Ascending aorta (tissue), 2 donors: ENCODE measurements around the gene ITGA5. TPM values are rescaled to one million over a fixed set of nuclear protein-coding genes. Genes with fewer than 3 reads are reported as not detected.

Source experiments
- DNase-seq, 2 donors: peaks; one replicate each; pipeline ENCODE4 v3.0.0-alpha.2; 2019; ENCODE audit warnings: low spot score in 2 of 2
- H3K27ac ChIP-seq, 2 donors: fragments of 200-600 bp; sonication (generic); one replicate each; pipeline ENCODE4 v1.5.1; 2016 to 2017; ENCODE audit warnings: mild to moderate bottlenecking in 1 of 2
- H3K27me3 ChIP-seq: fragments of 200-600 bp; sonication (generic); one replicate; pipeline ENCODE4 v1.5.1; 2017
- H3K36me3 ChIP-seq, 2 donors: fragments of 200-600 bp; sonication (generic); one replicate each; pipeline ENCODE4 v1.5.1; 2016
- H3K4me1 ChIP-seq, 2 donors: fragments of 200-600 bp; sonication (generic); one replicate each; pipeline ENCODE4 v1.5.1; 2016 to 2017; ENCODE audit warnings: mild to moderate bottlenecking in 1 of 2
- H3K4me3 ChIP-seq, 2 donors: fragments of 200-600 bp; sonication (generic); one replicate each; pipeline ENCODE4 v1.5.1; 2016 to 2017; ENCODE audit warnings: mild to moderate bottlenecking in 1 of 2
- H3K9me3 ChIP-seq, 2 donors: fragments of 200-600 bp; sonication (generic); one replicate each; pipeline ENCODE4 v1.5.1; 2016
- intact Hi-C: fragments of 100-400 bp; cut with DNase I; formaldehyde crosslinking; loops from one replicate; pipeline ENCODE4 v1.15.1; 2023
- total RNA-seq: library from RNA; depleted of rRNA; stranded (reverse); fragments of >200 nt; gene quantifications from one replicate; pipeline ENCODE4 v1.1.0, GENCODE V29; 2016
- TF ChIP-seq, protein P1 (sequence below), 3 experiments: fragments of 200-600 bp in 2 of 3; fragments of 450-650 bp in 1 of 3; sonication (generic) in 2 of 3; IDR thresholded peaks; one replicate each; pipeline ENCODE4 v1.5.1; 2016 to 2019; ENCODE audit warnings: antibody characterized with exemption in 3 of 3, mild to moderate bottlenecking in 1 of 3, moderate library complexity in 1 of 3

ITGA5 gene
- total RNA-seq, result 973 TPM

DNA sequence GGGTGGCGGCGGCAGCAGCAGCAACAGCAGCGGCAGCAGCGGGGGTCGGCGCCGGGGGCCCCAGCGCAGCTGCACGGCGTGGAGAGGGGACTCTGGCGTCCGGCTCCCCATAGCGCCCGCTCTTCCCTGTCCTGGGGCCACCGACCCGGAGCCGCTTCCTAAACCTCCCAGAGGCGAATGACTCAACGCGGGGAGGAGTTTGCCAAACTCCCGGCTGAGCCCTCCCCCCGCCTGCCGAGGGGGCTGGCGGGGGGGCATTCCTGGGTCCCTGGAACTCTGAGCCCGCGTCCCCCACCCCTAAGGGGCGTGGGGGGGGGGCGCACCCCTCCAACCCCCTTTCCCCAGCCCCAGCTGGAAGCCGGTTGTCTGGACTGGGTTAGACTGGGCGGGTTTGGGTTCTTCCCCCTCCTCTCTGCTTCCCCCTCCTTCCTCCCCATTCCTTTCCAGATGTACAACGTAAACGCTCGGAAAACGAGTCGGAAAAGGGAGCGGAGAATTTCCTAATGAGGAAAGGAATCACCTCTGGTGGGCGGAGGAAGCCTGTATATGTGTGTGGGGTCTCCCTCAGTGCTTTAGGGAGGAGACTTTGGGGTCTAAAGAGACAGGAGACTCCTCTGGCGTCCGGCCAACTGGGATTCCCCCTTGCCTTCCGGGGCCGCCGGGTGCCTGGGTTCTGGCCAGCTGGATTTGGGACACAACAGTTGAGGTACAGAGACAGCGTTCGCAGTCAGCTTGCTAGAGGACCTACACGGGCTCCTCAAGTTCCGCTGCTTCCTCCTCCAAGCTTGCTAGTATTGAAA is at the start of gene ITGA5:
TSS of gene ITGA5 (minus strand) at position 179 of the 800 bp plus-strand sequence. CDS start at position 111, 68 bp downstream.
- TF ChIP-seq, protein P1, sequence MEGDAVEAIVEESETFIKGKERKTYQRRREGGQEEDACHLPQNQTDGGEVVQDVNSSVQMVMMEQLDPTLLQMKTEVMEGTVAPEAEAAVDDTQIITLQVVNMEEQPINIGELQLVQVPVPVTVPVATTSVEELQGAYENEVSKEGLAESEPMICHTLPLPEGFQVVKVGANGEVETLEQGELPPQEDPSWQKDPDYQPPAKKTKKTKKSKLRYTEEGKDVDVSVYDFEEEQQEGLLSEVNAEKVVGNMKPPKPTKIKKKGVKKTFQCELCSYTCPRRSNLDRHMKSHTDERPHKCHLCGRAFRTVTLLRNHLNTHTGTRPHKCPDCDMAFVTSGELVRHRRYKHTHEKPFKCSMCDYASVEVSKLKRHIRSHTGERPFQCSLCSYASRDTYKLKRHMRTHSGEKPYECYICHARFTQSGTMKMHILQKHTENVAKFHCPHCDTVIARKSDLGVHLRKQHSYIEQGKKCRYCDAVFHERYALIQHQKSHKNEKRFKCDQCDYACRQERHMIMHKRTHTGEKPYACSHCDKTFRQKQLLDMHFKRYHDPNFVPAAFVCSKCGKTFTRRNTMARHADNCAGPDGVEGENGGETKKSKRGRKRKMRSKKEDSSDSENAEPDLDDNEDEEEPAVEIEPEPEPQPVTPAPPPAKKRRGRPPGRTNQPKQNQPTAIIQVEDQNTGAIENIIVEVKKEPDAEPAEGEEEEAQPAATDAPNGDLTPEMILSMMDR (IDR thresholded peaks at IDR 0.05), result no peak
- peak in 1 of 2 donors; percentile 93 for DNase-seq
- H3K27ac ChIP-seq, result peak within 1 kb of the TSS; percentile 97
- H3K27me3 ChIP-seq, result no peaks in the 10 kb centered on the region
- H3K9me3 ChIP-seq, result no peaks in the 10 kb centered on the region
- H3K4me1 ChIP-seq, result peaks cover 0 to 34% of the 10 kb centered on the region in 2 donors
- intact Hi-C loops, result loop anchor here (1.0 kb wide), 1 partner anchor 13 kb away; no protein-coding TSS in a partner anchor
- H3K4me3 ChIP-seq, result peak within 1 kb of the TSS; percentile 70 to 98
- peaks cover 2 to 33% of the 10 kb centered on the region in 2 donors for H3K36me3 ChIP-seq

DNA sequence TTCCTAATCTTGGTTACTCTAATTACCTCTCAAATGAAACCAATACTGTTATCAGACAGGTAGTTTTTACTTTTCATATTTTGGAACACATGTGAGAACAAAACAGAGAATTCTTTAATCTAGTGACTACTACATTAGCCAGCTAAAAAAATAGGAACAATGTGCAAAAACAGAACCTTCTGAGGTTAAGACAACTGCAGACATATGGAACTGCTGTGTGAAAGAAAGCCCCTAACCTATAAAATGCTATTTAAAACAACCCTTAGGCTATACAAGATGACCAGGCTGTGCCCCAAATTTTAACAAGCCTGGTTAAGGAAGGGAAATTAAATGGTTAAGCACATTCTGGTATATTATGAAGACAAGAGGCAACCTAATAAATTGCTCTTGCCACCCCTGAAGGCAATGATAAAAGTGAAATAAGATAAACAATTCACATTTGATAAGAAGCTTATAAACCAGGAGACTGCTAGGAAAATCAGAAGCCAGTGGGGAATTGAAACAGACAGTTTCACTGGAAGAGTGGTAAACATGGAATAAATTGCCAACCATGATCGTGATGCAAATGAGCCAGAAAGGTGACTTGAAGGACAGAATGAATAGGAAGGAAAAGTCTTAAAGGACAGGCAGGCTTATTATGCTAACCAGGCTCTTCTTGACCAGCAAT is 46.9 kb upstream of the ITGA5 start:
- Histone ChIP-seq H3K27ac (no peak overlapping the region), H3K27me3 (no peaks in the 10 kb centered on the region), H3K9me3 (no peaks in the 10 kb centered on the region), H3K4me1 (no peaks in the 10 kb centered on the region), H3K36me3 (no peaks in the 10 kb centered on the region), H3K4me3 (no peak overlapping the region)
- no peak for DNase-seq
- TF ChIP-seq, protein P1 (IDR thresholded peaks at IDR 0.05), result no peak
- intact Hi-C loops, result no loop called here

DNA sequence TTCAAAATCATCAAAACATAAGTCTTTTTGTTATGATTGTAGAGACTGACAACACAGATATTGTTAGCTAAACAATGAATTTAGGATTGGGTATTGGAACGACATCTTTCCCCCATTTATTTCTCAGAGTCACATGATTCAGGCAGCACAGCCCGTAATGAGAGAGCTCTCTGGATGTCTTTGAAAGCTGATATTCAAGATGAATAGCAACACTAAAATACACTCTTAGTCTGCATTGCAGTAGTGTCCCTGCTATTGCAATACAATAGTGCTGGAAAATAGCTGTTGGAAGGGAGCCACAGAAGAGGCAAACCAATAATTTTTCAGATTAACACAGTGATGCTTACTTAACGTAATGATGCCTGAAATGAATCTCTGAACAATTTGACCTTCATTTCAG is 44.4 kb upstream of the ITGA5 start:
- Histone ChIP-seq H3K4me1 (no peaks in the 10 kb centered on the region), H3K36me3 (no peaks in the 10 kb centered on the region), H3K27ac (no peak overlapping the region), H3K4me3 (no peak overlapping the region), H3K27me3 (no peaks in the 10 kb centered on the region), H3K9me3 (no peaks in the 10 kb centered on the region)
- intact Hi-C loops, result no loop called here
- TF ChIP-seq, protein P1 (IDR thresholded peaks at IDR 0.05), result no peak
- DNase-seq, result no peak

DNA sequence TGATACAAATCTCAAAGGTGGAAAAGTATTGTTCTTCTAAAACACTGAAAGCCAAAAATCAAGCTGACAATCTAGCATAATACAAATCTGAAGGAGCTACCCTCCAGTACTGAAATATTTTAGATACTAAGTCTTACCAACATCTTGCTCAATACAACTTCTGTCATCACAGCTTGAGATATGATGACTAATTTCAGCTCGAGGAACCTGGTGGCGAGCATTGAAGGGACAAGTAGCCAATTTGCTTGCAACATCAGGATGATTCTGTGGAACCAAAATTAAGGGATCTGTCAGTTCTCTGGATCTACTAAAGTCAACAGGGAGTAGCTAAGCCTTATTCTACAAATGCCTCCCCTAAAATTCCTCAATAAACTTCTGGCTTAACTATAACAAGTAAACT is 44.0 kb upstream of the ITGA5 start:
- no peaks in the 10 kb centered on the region for H3K27me3 ChIP-seq
- H3K27ac ChIP-seq, result no peak overlapping the region
- intact Hi-C loops, result no loop called here
- DNase-seq, result peak in 1 of 2 donors; percentile 72
- TF ChIP-seq, protein P1 (IDR thresholded peaks at IDR 0.05), result no peak
- no peak overlapping the region for H3K4me3 ChIP-seq
- H3K9me3 ChIP-seq, result no peaks in the 10 kb centered on the region
- no peaks in the 10 kb centered on the region for H3K36me3 ChIP-seq
- no peaks in the 10 kb centered on the region for H3K4me1 ChIP-seq

DNA sequence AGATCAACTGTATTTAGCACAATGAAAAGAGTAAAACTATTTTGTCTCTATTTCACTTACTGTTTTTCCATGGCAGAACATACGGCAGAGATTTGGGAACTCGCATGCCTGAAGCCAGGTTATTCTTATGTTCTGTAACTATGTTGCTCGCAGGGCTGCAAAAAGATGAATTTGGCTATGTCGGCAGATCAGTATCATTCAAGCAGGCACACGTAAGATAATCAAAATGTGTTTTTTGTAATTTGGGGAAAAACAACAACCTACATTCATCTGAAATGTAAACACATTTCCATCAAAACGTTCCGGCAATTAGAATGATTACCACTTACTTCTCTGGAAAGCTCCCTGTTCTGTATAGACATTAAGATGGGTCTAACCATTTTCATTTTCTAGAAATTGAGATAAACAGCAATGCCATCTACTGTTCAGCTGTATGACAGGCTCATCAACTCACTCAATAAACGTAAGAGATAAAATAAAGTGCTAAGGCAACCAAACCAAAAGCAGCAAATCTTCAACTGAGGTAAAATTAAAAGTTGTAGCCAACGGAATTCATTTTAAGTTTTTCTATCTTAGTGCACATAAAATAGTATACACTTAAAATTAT is 41.4 kb upstream of the ITGA5 start:
- no peak for DNase-seq
- H3K36me3 ChIP-seq, result no peaks in the 10 kb centered on the region
- no peak overlapping the region for H3K4me3 ChIP-seq
- H3K4me1 ChIP-seq, result no peaks in the 10 kb centered on the region
- no peaks in the 10 kb centered on the region for H3K9me3 ChIP-seq
- TF ChIP-seq, protein P1 (IDR thresholded peaks at IDR 0.05), result no peak
- no peak overlapping the region for H3K27ac ChIP-seq
- H3K27me3 ChIP-seq, result no peaks in the 10 kb centered on the region
- intact Hi-C loops, result no loop called here
